Liver (tissue), 9 donors: ENCODE data around the gene KIF4B. TPM values are rescaled to one million over a fixed set of nuclear protein-coding genes. Genes with fewer than 3 reads are reported as not detected.
A peak's percentile ranks its signal among the peaks of the same experiment; 100 is the strongest.
"Not testable (repeated sequence)": the region's sequence is repeated elsewhere in the genome, so short reads cannot be mapped to it uniquely, and the experiment has no call there.

Experiments
- DNase-seq: peaks from one replicate; pipeline ENCODE4 v3.0.0-alpha.2; 2017; ENCODE audit warnings: low spot score
- H3K27ac ChIP-seq, 2 donors: one replicate each; pipeline ENCODE4 v1.7.0; 2013; ENCODE audit warnings: inconsistent platforms in 2 of 2, low read length in 2 of 2, control low read depth in 1 of 2, low read depth in 1 of 2, mild to moderate bottlenecking in 1 of 2
- H3K27me3 ChIP-seq, 4 donors: one replicate each; pipeline versions ENCODE4 v1.6.1 to v1.7.0; 2013; ENCODE audit warnings: low read length in 3 of 4, inconsistent platforms in 1 of 4, mild to moderate bottlenecking in 1 of 4, moderate library complexity in 1 of 4; ENCODE audit not compliant: control insufficient read depth in 4 of 4, insufficient read depth in 4 of 4
- H3K36me3 ChIP-seq, 4 donors: one replicate each; pipeline versions ENCODE4 v1.6.1 to v1.7.0; 2013; ENCODE audit warnings: low read length in 3 of 4, mild to moderate bottlenecking in 3 of 4, low read depth in 1 of 4, moderate library complexity in 1 of 4; ENCODE audit not compliant: control insufficient read depth in 4 of 4, insufficient read depth in 3 of 4
- H3K4me1 ChIP-seq, 4 donors: one replicate each; pipeline versions ENCODE4 v1.6.1 to v1.7.0; 2013; ENCODE audit warnings: low read length in 3 of 4, mild to moderate bottlenecking in 3 of 4, moderate library complexity in 1 of 4; ENCODE audit not compliant: control insufficient read depth in 4 of 4, insufficient read depth in 4 of 4
- H3K4me3 ChIP-seq, 3 donors: one replicate each; pipeline versions ENCODE4 v1.6.1 to v1.7.0; 2013; ENCODE audit warnings: low read length in 3 of 3, control low read depth in 1 of 3, low read depth in 1 of 3, mild to moderate bottlenecking in 1 of 3
- H3K9ac ChIP-seq, 2 donors: one replicate each; pipeline ENCODE4 v1.7.0; 2013; ENCODE audit warnings: low read length in 2 of 2, mild to moderate bottlenecking in 2 of 2, moderate library complexity in 2 of 2, control low read depth in 1 of 2, low read depth in 1 of 2
- H3K9me3 ChIP-seq, 4 donors: one replicate each; pipeline versions ENCODE4 v1.6.1 to v1.7.0; 2013; ENCODE audit warnings: low read length in 3 of 4; ENCODE audit not compliant: control insufficient read depth in 4 of 4
- FOXA2 ChIP-seq: IDR thresholded peaks from 2 replicates; pipeline ENCODE4 v1.6.1; 2016; ENCODE audit warnings: antibody characterized with exemption
- GABPA ChIP-seq, 2 donors: IDR thresholded peaks in 1 of 2; conservative IDR thresholded peaks in 1 of 2; 2 replicates each; pipeline ENCODE4 v1.6.1; 2016; ENCODE audit warnings: antibody characterized with exemption in 2 of 2, mild to moderate bottlenecking in 1 of 2, moderate library complexity in 1 of 2
- NR2F2 ChIP-seq: IDR thresholded peaks from 2 replicates; pipeline ENCODE4 v1.6.1; 2016; ENCODE audit warnings: antibody characterized with exemption
- RAD21 ChIP-seq, 2 donors: IDR thresholded peaks; 2 replicates each; pipeline ENCODE4 v1.6.1; 2016; ENCODE audit warnings: antibody characterized with exemption in 2 of 2, mild to moderate bottlenecking in 2 of 2
- RXRA ChIP-seq, 2 donors: IDR thresholded peaks; 2 replicates each; pipeline ENCODE4 v1.6.1; 2017 to 2018; ENCODE audit warnings: antibody characterized with exemption in 2 of 2, mild to moderate bottlenecking in 1 of 2
- SP1 ChIP-seq: IDR thresholded peaks from 2 replicates; pipeline ENCODE4 v1.6.1; 2018; ENCODE audit warnings: antibody characterized with exemption, mild to moderate bottlenecking
- WGBS: extraction: QIAGEN DNeasy Blood & Tissue Kit; methylation state at CpG from one replicate; pipeline ENCODE4 v1.1.7; 2013; 5-methylcytosine and 5-hydroxymethylcytosine counted together
- polyA plus RNA-seq, 2 donors: library from polyadenylated mRNA; stranded (reverse) in 1 of 2; unstranded in 1 of 2; fragments of 200-250 nt in 1 of 2; fragments of >200 nt in 1 of 2; fragmentation: Nextera tagmentation in 1 of 2; extraction: Ambion mirVana in 1 of 2; gene quantifications; one replicate each; pipeline versions ENCODE4 v1.2.1 to v1.2.3, GENCODE V29; 2013 to 2015
- total RNA-seq, 2 donors: library from RNA; depleted of rRNA; stranded (reverse); fragments of >200 nt; gene quantifications; one replicate each; pipeline ENCODE4 v1.2.3, GENCODE V29; 2014
- TF ChIP-seq, protein P1 (sequence below): IDR thresholded peaks from 2 replicates; pipeline ENCODE4 v1.6.1; 2016; ENCODE audit warnings: antibody characterized with exemption
- TF ChIP-seq, protein P2 (sequence below): IDR thresholded peaks from 2 replicates; pipeline ENCODE4 v1.6.1; 2016; ENCODE audit warnings: antibody characterized with exemption, mild to moderate bottlenecking
- TF ChIP-seq, protein P3 (sequence below): IDR thresholded peaks from 2 replicates; pipeline ENCODE4 v1.6.1; 2016; ENCODE audit warnings: antibody characterized with exemption
- TF ChIP-seq, protein P4 (sequence below): fragments of 150-350 bp; IDR thresholded peaks from 2 replicates; pipeline ENCODE4 v1.5.1; 2017; ENCODE audit warnings: improper control_type of control experiment, low read depth, low read length; ENCODE audit not compliant: missing input control
- donor health status: healthy.
- donor health status: healthy.
- donor health status: healthy.
- donor health status: healthy.
- donor health status: healthy.

Gene KIF4B
- total and polyA plus RNA-seq, 4 donors, result 0.05 to 0.17 TPM; not detected in 2

DNA sequence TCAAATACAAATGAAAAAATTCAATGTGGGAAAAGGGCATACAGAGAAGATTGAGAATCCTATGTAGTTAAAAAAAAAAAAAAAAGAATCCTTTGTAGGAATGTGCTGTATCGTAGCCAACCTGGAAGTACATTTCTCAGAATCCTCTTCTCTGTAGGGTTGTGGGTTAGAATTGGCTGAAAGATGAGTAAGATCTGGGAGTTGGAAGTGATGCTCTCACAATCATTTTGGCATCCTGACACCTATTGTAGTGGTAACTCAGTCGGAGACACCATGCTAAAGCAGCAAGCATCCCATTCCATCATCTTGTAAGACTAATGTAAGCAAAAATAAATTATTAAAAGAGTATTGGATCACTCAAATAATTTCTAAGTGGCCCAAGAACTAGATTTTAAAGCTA is 42.1 kb upstream of the KIF4B start:
- Histone ChIP-seq H3K4me1 (no peaks in the 10 kb centered on the region), H3K36me3 (peaks cover 0 to 19% (median 10%) of the 10 kb centered on the region in 4 donors), H3K9ac (no peak overlapping the region), H3K9me3 (no peaks in the 10 kb centered on the region), H3K27me3 (no peaks in the 10 kb centered on the region), H3K4me3 (no peak overlapping the region), H3K27ac (no peak overlapping the region)
- no peak for DNase-seq
- WGBS, result 91% methylated on average over 2 of the region's 2 CpGs
- no peak for TF ChIP-seq RXRA (IDR thresholded peaks at IDR 0.05)
- TF ChIP-seq, protein P1, sequence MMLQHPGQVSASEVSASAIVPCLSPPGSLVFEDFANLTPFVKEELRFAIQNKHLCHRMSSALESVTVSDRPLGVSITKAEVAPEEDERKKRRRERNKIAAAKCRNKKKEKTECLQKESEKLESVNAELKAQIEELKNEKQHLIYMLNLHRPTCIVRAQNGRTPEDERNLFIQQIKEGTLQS, result no peak
- TF ChIP-seq, protein P2, sequence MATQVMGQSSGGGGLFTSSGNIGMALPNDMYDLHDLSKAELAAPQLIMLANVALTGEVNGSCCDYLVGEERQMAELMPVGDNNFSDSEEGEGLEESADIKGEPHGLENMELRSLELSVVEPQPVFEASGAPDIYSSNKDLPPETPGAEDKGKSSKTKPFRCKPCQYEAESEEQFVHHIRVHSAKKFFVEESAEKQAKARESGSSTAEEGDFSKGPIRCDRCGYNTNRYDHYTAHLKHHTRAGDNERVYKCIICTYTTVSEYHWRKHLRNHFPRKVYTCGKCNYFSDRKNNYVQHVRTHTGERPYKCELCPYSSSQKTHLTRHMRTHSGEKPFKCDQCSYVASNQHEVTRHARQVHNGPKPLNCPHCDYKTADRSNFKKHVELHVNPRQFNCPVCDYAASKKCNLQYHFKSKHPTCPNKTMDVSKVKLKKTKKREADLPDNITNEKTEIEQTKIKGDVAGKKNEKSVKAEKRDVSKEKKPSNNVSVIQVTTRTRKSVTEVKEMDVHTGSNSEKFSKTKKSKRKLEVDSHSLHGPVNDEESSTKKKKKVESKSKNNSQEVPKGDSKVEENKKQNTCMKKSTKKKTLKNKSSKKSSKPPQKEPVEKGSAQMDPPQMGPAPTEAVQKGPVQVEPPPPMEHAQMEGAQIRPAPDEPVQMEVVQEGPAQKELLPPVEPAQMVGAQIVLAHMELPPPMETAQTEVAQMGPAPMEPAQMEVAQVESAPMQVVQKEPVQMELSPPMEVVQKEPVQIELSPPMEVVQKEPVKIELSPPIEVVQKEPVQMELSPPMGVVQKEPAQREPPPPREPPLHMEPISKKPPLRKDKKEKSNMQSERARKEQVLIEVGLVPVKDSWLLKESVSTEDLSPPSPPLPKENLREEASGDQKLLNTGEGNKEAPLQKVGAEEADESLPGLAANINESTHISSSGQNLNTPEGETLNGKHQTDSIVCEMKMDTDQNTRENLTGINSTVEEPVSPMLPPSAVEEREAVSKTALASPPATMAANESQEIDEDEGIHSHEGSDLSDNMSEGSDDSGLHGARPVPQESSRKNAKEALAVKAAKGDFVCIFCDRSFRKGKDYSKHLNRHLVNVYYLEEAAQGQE, result no peak

DNA sequence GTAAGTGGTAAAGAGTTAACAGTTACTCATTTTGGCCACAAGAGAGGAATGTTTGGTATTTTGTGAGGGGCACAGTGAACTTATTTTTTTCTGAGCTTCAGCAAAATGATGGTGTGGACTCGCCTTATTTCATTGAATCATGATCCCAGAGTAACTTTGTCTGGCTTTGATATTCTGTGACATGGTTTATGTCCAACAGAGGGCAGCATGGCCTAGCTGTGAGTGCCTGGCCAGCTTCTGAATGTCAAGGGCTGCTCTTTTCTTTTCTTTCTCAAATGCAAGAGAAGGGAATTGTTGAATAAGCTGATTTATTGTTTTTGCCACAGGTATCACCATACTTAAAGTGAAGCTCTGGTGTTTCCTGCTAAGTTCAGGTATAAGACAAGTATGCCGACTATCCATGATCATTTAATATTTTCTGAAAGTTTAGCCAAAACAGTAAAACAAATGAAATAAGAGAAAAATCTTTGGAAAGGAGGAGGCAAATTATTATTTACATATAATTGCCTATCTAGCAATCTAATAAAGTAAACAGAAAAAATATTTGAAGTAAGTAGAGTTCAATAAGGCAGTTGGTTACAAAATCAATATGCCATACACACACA is 41.0 kb upstream of the KIF4B start:
- no peaks in the 10 kb centered on the region for H3K9me3 ChIP-seq
- TF ChIP-seq, protein P1, result no peak
- TF ChIP-seq SP1 (no peak), FOXA2 (no peak), RAD21 (IDR thresholded peaks at IDR 0.05) (peak; percentile 74 to 77), GABPA (IDR thresholded peaks at IDR 0.05 in 1 of 2, conservative IDR thresholded peaks at IDR 0.05 in 1 of 2) (no peak), NR2F2 (no peak)
- TF ChIP-seq, protein P3, sequence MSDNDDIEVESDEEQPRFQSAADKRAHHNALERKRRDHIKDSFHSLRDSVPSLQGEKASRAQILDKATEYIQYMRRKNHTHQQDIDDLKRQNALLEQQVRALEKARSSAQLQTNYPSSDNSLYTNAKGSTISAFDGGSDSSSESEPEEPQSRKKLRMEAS, result no peak
- TF ChIP-seq, protein P4, sequence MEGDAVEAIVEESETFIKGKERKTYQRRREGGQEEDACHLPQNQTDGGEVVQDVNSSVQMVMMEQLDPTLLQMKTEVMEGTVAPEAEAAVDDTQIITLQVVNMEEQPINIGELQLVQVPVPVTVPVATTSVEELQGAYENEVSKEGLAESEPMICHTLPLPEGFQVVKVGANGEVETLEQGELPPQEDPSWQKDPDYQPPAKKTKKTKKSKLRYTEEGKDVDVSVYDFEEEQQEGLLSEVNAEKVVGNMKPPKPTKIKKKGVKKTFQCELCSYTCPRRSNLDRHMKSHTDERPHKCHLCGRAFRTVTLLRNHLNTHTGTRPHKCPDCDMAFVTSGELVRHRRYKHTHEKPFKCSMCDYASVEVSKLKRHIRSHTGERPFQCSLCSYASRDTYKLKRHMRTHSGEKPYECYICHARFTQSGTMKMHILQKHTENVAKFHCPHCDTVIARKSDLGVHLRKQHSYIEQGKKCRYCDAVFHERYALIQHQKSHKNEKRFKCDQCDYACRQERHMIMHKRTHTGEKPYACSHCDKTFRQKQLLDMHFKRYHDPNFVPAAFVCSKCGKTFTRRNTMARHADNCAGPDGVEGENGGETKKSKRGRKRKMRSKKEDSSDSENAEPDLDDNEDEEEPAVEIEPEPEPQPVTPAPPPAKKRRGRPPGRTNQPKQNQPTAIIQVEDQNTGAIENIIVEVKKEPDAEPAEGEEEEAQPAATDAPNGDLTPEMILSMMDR, result peak; percentile 38
- H3K27ac ChIP-seq, result no peak overlapping the region
- no peak overlapping the region for H3K4me3 ChIP-seq
- H3K9ac ChIP-seq, result no peak overlapping the region
- peaks cover 0 to 13% (median 6%) of the 10 kb centered on the region in 4 donors for H3K36me3 ChIP-seq
- 87% methylated on average over 2 of the region's 2 CpGs for WGBS
- no peaks in the 10 kb centered on the region for H3K4me1 ChIP-seq
- no peak for DNase-seq
- no peaks in the 10 kb centered on the region for H3K27me3 ChIP-seq

DNA sequence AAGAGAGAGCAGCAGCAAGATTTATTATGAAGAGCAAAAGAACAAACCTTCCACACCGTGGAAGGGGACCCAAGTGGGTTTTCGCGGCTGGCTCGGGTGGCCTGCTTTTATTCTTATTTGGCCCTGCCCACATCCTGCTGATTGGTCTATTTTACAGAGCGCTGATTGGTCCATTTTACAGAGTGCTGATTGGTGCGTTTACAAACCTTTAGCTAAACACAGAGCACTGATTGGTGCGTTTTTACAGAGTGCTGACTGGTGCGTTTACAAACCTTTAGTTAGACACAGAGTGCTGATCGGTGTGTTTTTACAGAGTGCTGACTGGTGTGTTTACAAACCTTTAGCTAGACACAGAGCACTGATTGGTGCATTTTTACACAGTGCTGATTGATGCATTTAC is 37.5 kb upstream of the KIF4B start:
- not testable (repeated sequence) for DNase-seq, H3K4me3 ChIP-seq, H3K27ac ChIP-seq, H3K9me3 ChIP-seq, H3K9ac ChIP-seq, H3K4me1 ChIP-seq, H3K27me3 ChIP-seq, H3K36me3 ChIP-seq
- WGBS, result 95% methylated on average over 9 of the region's 9 CpGs
